HG02571 (cell line): ENCODE measurements around the gene PRKCH.

Experiments
- ATAC-seq: cut with Tn5 transposase; IDR thresholded peaks from one replicate; pipeline ENCODE4 v1.9.1; 2021; ENCODE audit warnings: mild to moderate bottlenecking, moderate library complexity; ENCODE audit not compliant: unreplicated experiment

Gene PRKCH

DNA sequence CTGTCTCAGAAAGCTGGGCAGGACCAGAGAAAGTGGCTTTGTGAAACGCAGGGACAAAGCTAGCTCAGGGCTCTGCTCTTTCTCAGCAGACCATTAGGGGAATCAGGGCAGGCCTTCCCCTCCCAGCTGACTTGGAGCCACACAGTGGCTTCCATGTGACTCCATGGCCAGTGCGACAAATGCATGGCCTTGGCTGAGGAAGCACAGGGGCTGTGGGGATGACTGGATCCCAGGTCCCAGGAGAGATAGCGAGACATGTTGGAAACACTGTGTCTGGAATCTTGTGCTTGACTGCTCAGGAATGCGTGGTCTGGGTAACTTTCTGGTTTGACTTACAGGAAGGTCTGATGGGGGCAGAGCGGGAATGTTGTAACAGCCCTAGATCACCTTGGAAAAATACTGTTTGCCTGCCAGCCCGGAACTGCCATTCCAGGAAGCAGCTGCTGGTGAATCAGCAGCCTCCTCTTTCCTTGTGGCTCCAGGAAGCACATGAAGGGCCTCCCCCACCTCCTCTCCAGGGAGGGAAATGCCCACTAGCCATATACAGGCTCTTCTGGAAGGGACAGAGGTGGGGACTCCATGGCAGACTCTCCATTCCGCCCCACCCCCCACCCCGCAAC, 240.4 kb downstream of the PRKCH start:
- ATAC-seq, result no peak

DNA sequence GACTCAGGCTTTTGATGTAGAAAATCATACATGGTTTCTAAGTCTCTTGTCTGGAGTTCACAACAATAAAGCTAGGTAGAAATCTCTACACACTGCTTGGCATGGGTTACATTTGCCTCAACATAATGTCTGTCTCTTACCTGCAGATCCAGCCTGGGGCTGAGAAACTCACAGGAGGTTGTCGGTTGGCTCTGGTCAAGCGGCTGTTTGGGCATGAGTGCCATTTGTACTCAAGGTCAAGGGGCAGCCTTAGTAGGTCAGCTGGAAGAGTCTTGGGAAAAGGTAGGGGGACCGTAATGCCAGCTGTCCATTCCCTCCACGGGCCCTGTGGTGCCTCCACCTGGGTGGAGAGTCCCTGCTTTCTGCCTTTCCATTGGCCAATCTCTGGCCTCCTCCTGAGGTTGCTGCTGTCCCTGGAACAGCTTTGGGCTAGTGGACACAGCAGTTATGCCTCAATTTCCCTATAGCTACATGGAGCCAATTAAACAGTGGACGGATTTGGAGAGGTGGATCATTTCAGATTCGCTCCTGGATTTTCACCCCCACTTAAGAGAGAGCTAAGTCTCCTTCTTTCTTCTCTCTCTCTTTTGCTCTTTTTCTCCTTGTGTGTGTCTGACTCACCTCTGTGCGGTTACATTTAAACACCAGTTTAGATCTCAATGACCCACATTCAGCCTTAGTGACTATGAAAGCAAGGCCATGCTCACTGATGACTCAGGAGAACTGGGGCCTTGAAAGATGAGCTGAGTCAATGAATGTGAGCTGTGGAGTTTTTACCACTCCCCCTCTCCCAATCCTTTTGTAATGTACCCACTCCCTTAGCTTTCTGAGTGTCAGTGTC, 241.2 kb downstream of the PRKCH start:
- no peak for ATAC-seq

DNA sequence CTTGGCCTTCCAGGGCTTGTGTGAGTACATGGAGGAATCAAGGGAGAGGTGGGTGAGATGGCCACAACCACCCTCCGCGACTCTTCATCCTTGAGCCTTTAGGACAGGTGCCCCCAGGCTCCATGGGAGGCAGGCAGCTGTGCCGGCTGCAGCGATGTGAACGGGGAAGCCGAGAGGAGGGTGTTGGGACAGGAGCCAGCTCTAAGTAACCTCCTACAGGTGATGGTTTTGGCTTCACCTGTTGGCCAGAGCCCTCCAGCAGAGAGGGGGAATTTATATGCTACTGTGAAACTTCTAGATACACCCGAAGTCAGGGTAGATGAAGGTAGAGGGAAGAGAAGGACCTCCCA, 241.8 kb downstream of the PRKCH start:
- ATAC-seq, result no peak

DNA sequence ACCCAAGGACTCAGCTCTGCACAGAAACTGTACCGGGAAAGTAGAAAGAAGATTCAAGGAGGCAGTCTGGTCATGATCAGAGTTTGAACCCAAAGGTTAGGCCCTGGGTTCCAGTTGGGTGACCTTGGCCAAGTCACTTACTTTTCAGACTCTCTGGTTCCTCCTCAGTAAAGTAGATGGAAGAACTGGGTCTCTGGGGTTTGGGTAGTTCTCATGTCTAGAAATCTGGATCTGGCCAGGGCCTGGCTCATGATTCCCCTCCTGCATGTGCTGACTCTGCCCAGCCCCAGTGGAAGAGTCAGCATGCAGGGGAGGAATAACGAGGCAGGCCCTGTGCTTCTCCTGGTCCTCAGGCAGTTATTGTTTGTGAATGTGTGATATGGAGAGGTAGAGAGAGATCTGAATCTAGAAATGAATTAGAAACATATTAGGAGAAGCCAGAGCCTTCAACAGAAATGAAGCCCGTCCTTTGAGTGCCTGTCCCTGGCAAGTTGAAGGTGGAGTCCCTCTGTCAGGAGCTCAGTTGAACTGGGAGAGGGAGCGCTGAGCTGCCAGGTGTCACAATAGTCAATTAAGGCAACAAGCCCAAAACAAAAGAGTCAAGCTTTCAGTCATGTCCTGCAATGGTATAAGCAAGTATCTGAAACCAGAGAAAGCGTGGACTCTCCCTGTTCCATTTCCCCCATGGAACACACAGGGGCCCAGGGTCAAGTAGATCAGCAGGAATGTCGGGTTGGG, 242.7 kb downstream of the PRKCH start:
- ATAC-seq, result no peak

DNA sequence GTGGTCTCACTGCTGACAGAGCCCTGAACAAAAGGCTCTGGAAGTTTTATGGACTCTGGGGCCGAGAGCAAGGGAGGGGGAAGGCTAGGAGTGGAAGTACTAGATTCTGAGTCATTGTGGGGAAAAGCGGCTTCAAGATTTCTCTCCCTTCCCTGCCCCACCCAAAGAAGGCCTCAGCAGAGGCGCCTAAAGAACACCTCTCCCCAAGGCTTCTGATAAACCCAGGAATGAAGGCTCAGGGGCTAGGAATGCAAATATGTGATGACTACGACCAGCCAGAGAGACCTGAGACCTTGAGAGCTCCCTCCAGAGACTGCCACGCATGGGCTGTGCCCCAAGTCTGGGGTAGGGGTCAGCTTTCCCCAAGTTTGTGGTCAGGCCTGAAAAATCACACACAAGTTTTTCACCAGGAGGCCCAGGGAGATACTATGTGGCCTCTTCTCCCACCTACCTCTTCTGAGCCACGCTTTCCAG, 243.3 kb downstream of the PRKCH start:
- ATAC-seq, result no peak

GRCh38 chr14:61565181-61565580, 243.8 kb downstream of the PRKCH start:
- ATAC-seq, result no peak

GRCh38 chr14:61565836-61566536, 244.6 kb downstream of the PRKCH start:
- no peak for ATAC-seq

DNA sequence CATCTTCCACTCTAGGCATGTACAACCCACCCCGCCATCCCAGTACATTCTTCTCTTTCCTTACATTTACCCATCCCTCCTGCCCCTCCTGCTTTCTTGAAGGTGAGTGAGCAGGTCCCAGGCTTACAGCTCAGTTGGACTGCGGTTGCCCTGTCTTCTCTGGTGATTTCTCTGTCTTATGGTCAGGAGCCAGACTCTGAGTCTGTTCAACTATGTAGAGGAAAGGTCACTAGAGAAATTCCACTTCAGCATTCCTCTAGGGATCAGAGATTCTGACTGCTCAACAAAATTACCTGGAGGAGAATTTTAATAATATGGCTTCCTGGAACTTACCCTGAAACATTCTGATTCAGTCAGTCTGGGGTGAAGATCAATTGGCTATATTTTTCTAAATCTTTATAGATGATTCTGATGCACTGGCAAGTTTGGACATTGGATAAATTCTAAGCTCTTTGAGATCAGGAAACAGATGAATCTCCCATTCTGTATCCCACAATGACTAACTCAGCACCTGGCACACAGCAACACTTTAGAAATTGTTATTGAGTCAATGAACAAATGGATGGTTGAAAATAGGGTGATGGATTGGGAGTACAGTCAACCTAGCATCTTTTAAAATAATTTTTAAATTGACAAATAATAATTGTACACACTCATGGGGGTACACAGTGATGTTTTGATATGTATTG, 245.3 kb downstream of the PRKCH start:
- ATAC-seq, result no peak

GRCh38 chr14:61567838-61568571, 246.6 kb downstream of the PRKCH start:
- ATAC-seq, result peak; percentile 5

GRCh38 chr14:61568572-61569011, 247.2 kb downstream of the PRKCH start:
- peak; percentile 88 for ATAC-seq

- no peak for ATAC-seq
These were observed 247.9 kb downstream of the PRKCH start for GRCh38 chr14:61569308-61569707.

GRCh38 chr14:61569812-61570548, 248.6 kb downstream of the PRKCH start:
- ATAC-seq, result no peak

DNA sequence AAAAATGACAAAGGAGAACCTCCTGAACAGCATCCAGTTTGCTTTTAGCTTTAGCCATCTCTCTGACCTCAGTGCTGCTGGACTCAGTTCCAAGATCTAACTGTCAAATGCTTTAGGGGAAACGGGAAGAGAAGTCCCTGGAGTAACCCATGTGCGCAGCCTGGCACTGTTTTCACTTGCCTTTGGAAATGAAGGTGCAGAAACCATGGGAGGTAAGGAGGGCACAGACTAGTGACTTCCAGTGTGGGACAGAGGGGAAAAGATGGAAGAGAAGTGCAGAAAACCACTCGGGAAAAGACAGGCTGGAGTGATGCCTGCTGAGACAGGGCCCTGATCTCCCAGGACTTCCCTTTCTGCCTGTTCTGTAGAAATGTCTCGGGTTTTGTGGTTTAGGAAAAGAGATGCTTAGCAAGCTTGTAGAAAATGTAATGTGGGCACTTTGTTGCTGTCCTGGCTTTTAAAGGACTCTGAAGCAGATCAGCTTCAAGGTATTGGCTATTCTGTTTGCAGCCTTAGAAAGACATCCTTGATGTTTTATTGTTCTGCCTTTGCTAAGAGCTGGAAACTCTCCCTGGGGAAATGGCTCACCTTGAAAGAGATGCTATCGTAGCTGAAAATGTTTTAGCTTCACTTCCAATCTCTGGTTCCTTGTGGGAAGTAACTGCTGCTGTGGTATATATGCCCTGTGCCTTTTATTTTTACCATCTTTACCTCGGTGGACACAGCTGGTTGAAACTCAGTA, 249.3 kb downstream of the PRKCH start:
- no peak for ATAC-seq

GRCh38 chr14:61571917-61572316, 250.5 kb downstream of the PRKCH start:
- ATAC-seq, result no peak

- ATAC-seq, result no peak
These were observed 251.9 kb downstream of the PRKCH start for GRCh38 chr14:61573321-61573720.

- no peak for ATAC-seq
These were observed 252.6 kb downstream of the PRKCH start for GRCh38 chr14:61573748-61574513.

DNA sequence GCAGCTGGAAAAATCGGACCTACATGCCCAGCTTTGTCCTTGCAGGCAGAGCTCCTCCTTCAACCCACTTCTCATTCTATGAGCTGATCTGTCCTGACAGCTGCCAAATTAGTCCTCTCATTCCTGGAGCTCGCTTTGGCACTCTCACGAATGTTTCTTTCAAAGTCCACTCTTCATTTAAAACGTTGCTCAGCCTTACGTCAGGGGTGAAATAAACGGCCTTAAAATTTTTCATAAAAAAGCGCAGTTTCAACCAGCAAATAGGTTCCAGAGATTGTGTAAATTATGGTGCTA, 253.1 kb downstream of the PRKCH start:
- no peak for ATAC-seq

DNA sequence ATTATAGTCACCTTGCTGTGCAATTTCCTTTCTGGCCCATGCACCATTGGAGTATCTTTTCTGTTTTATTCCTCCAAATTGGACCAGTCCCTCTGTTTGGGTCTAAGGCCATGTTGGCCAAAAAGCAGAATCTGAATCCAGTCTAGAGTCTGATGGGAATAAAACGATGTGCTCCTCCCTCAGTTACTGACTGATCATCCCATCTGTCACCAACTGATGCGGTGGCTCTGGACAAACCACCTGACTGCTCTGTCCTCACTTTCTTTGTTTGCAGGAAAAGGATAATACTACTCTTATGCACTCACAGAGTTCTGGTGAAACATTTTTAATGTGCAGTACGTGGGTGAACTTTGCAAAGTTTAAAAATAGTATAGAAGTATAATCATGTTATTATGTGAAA, 253.7 kb downstream of the PRKCH start:
- ATAC-seq, result no peak
